T-helper 1 cell treated with Interleukin-12 subunit alpha and Interleukin-12 subunit beta and Interleukin-4 antibody, amounts not matched to agents 30 μg/mL and 1 μg/mL, for 36 hours (primary cell): ENCODE results near the gene CRACDL.

Source experiments
- H3K27ac Mint-ChIP-seq: one replicate; pipeline ENCODE4 v1.8.0; 2021; ENCODE audit warnings: mild to moderate bottlenecking, mixed read lengths
- H3K27me3 Mint-ChIP-seq: one replicate; pipeline ENCODE4 v1.8.0; 2021; ENCODE audit warnings: low read depth, mixed read lengths
- H3K36me3 Mint-ChIP-seq: one replicate; pipeline ENCODE4 v1.8.0; 2021; ENCODE audit warnings: low read depth, mixed read lengths
- H3K4me1 Mint-ChIP-seq: one replicate; pipeline ENCODE4 v1.8.0; 2021; ENCODE audit warnings: low read depth, mixed read lengths
- H3K4me3 Mint-ChIP-seq: one replicate; pipeline ENCODE4 v1.8.0; 2021; ENCODE audit warnings: mild to moderate bottlenecking, moderate library complexity, mixed read lengths
- H3K9me3 Mint-ChIP-seq: one replicate; pipeline ENCODE4 v1.8.0; 2021; ENCODE audit warnings: mixed read lengths

CRACDL gene

DNA sequence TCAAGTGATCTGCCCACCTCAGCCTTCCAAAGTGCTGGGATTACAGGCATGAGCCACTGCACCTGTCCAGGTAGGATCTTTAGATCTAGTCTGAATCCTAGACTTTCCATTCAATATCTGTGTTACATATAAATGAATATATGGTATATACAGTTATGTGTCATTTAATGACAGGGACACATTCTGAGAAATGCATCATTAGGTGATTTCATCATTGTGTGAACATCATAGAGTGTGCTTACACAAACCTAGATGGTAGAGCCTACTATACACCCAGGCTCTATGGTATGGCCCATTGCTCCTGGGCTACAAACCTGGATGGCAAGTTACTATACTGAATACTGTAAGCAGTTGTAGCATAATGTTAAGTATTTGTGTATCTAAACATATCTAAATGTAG, 189.6 kb downstream of the CRACDL start:
- no peak overlapping the region for H3K27ac Mint-ChIP-seq
- peaks cover 37% of the 10 kb centered on the region for H3K4me1 Mint-ChIP-seq
- peaks cover 6% of the 10 kb centered on the region for H3K9me3 Mint-ChIP-seq
- no peak overlapping the region for H3K4me3 Mint-ChIP-seq
- peaks cover 5% of the 10 kb centered on the region for H3K36me3 Mint-ChIP-seq
- no peaks in the 10 kb centered on the region for H3K27me3 Mint-ChIP-seq

DNA sequence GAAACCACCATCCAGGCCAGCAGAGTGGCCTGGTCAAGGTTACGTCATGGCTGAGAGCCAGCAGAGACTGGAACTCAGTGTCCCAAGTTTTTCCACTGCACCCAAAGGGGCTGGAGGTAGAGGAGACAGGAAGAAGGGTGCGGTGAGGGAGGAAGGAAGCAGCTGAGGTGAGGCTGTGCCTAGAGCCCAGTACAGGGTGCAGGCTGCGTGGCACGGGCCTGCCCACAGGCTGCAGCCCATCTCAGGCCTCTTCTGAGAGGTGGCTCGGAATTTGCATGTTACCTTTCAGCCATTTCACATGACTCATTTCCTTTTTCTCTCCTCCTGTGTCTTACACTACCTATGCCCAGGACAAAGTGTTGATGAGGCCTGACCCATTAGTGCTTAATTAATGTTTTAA, 191.4 kb downstream of the CRACDL start:
- H3K27ac Mint-ChIP-seq = no peak overlapping the region
- peaks cover 4% of the 10 kb centered on the region for H3K9me3 Mint-ChIP-seq
- H3K27me3 Mint-ChIP-seq = no peaks in the 10 kb centered on the region
- H3K36me3 Mint-ChIP-seq = peaks cover 1% of the 10 kb centered on the region
- no peak overlapping the region for H3K4me3 Mint-ChIP-seq
- peaks cover 36% of the 10 kb centered on the region for H3K4me1 Mint-ChIP-seq
